ENCODE measurements around the gene RAB28.

GRCh38 chr4:13364653-13365052 is 119.5 kb downstream of the RAB28 start:
- TF ChIP-seq CTCF (conservative IDR thresholded peaks at IDR 0.05) (no peak), ZFX (IDR thresholded peaks at IDR 0.05) (no peak)

Measured in C4-2B (cell line).